Measurements from ENCODE around the gene OR51B5. TPM values are rescaled to one million over a fixed set of nuclear protein-coding genes. Genes with fewer than 3 reads are reported as not detected.
"Not testable (repeated sequence)": the region's sequence is repeated elsewhere in the genome, so short reads cannot be mapped to it uniquely, and the experiment has no call there.

Gene OR51B5
- polyA plus RNA-seq, 1 donor from 2014 or later = not detected

- no peak for TF ChIP-seq RAD21 (conservative IDR thresholded peaks at IDR 0.05)
- Histone ChIP-seq H2AFZ (ENCODE audit: low read depth, low read length) (no peak overlapping the region), H3K27ac (ENCODE audit: low read length) (no peak overlapping the region), H3K4me3 (ENCODE audit: low read length) (no peak overlapping the region), H3K36me3 (ENCODE audit: insufficient read depth, low read length) (no peaks in the 10 kb centered on the region), H3F3A (ENCODE audit: insufficient read depth, low read length, poor library complexity, severe bottlenecking) (no peaks in the 10 kb centered on the region), H4K20me1 (ENCODE audit: insufficient read depth) (no peaks in the 10 kb centered on the region), H3K79me2 (replicated peaks; ENCODE audit: insufficient read depth, low read length) (no peaks in the 10 kb centered on the region), H3K9me2 (ENCODE audit: insufficient read depth, low read length) (no peaks in the 10 kb centered on the region), H3K9ac (ENCODE audit: low read length) (no peak overlapping the region), H3K9me3 (ENCODE audit: low read length) (no peaks in the 10 kb centered on the region), H3K4me2 (ENCODE audit: low read length) (no peak overlapping the region), H3K27me3 (ENCODE audit: insufficient read depth, low read depth, low read length) (no peaks in the 10 kb centered on the region)
These were observed 44.9 kb downstream of the OR51B5 start for GRCh38 chr11:5298451-5298850.

GRCh38 chr11:5297721-5298323, 45.5 kb downstream of the OR51B5 start:
- H3K79me2 ChIP-seq (replicated peaks; ENCODE audit: insufficient read depth, low read length) = no peaks in the 10 kb centered on the region
- H3K4me2 ChIP-seq (ENCODE audit: low read length) = no peak overlapping the region
- H3K9me2 ChIP-seq (ENCODE audit: insufficient read depth, low read length) = no peaks in the 10 kb centered on the region
- no peak overlapping the region for H2AFZ ChIP-seq (ENCODE audit: low read depth, low read length)
- H4K20me1 ChIP-seq (ENCODE audit: insufficient read depth) = no peaks in the 10 kb centered on the region
- H3K27me3 ChIP-seq (ENCODE audit: insufficient read depth, low read depth, low read length) = no peaks in the 10 kb centered on the region
- H3K27ac ChIP-seq (ENCODE audit: low read length) = no peak overlapping the region
- TF ChIP-seq POLR2AphosphoS5 (IDR thresholded peaks at IDR 0.05) (no peak), EP300 (conservative IDR thresholded peaks at IDR 0.05; ENCODE audit: poor library complexity, severe bottlenecking) (no peak), TAF1 (IDR thresholded peaks at IDR 0.05; ENCODE audit: low read depth) (no peak), SMC3 (conservative IDR thresholded peaks at IDR 0.05; ENCODE audit: poor library complexity) (no peak), MXI1 (conservative IDR thresholded peaks at IDR 0.05; ENCODE audit: poor library complexity, severe bottlenecking) (no peak), RAD21 (conservative IDR thresholded peaks at IDR 0.05) (no peak), EZH2 (IDR thresholded peaks at IDR 0.05; ENCODE audit: borderline replicate concordance, insufficient read depth, low read length, poor library complexity, severe bottlenecking) (no peak), CTCF (IDR thresholded peaks at IDR 0.05; ENCODE audit: poor library complexity, severe bottlenecking) (no peak)
- TF ChIP-seq, protein P1, sequence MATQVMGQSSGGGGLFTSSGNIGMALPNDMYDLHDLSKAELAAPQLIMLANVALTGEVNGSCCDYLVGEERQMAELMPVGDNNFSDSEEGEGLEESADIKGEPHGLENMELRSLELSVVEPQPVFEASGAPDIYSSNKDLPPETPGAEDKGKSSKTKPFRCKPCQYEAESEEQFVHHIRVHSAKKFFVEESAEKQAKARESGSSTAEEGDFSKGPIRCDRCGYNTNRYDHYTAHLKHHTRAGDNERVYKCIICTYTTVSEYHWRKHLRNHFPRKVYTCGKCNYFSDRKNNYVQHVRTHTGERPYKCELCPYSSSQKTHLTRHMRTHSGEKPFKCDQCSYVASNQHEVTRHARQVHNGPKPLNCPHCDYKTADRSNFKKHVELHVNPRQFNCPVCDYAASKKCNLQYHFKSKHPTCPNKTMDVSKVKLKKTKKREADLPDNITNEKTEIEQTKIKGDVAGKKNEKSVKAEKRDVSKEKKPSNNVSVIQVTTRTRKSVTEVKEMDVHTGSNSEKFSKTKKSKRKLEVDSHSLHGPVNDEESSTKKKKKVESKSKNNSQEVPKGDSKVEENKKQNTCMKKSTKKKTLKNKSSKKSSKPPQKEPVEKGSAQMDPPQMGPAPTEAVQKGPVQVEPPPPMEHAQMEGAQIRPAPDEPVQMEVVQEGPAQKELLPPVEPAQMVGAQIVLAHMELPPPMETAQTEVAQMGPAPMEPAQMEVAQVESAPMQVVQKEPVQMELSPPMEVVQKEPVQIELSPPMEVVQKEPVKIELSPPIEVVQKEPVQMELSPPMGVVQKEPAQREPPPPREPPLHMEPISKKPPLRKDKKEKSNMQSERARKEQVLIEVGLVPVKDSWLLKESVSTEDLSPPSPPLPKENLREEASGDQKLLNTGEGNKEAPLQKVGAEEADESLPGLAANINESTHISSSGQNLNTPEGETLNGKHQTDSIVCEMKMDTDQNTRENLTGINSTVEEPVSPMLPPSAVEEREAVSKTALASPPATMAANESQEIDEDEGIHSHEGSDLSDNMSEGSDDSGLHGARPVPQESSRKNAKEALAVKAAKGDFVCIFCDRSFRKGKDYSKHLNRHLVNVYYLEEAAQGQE (IDR thresholded peaks at IDR 0.05; ENCODE audit: borderline replicate concordance) = no peak
- no peaks in the 10 kb centered on the region for H3K36me3 ChIP-seq (ENCODE audit: insufficient read depth, low read length)
- H3K9me3 ChIP-seq (ENCODE audit: low read length) = no peaks in the 10 kb centered on the region
- no peak overlapping the region for H3K4me3 ChIP-seq (ENCODE audit: low read length)
- H3F3A ChIP-seq (ENCODE audit: insufficient read depth, low read length, poor library complexity, severe bottlenecking) = no peaks in the 10 kb centered on the region
- H3K9ac ChIP-seq (ENCODE audit: low read length) = no peak overlapping the region

- not testable (repeated sequence) for H3K27ac ChIP-seq (ENCODE audit: low read length); H3K9me2 ChIP-seq (ENCODE audit: insufficient read depth, low read length); H3K4me3 ChIP-seq (ENCODE audit: low read length); H3K27me3 ChIP-seq (ENCODE audit: insufficient read depth, low read depth, low read length); H3K4me2 ChIP-seq (ENCODE audit: low read length); H3K9ac ChIP-seq (ENCODE audit: low read length); H3F3A ChIP-seq (ENCODE audit: insufficient read depth, low read length, poor library complexity, severe bottlenecking); H3K36me3 ChIP-seq (ENCODE audit: insufficient read depth, low read length); H3K9me3 ChIP-seq (ENCODE audit: low read length); H2AFZ ChIP-seq (ENCODE audit: low read depth, low read length); H4K20me1 ChIP-seq (ENCODE audit: insufficient read depth); H3K79me2 ChIP-seq (replicated peaks; ENCODE audit: insufficient read depth, low read length)
These were observed 48.9 kb downstream of the OR51B5 start for GRCh38 chr11:5294342-5294995.

Measured in neural cell (in vitro differentiated cells).